Ascending aorta (tissue), 2 donors: ENCODE results near the gene IFITM10. TPM values are rescaled to one million over a fixed set of nuclear protein-coding genes. Genes with fewer than 3 reads are reported as not detected.

Experiments
- DNase-seq, 2 donors: peaks; one replicate each; pipeline ENCODE4 v3.0.0-alpha.2; 2019; ENCODE audit warnings: low spot score in 2 of 2
- H3K27ac ChIP-seq, 2 donors: fragments of 200-600 bp; sonication (generic); one replicate each; pipeline ENCODE4 v1.5.1; 2016 to 2017; ENCODE audit warnings: mild to moderate bottlenecking in 1 of 2
- H3K27me3 ChIP-seq: fragments of 200-600 bp; sonication (generic); one replicate; pipeline ENCODE4 v1.5.1; 2017
- H3K36me3 ChIP-seq, 2 donors: fragments of 200-600 bp; sonication (generic); one replicate each; pipeline ENCODE4 v1.5.1; 2016
- H3K4me1 ChIP-seq, 2 donors: fragments of 200-600 bp; sonication (generic); one replicate each; pipeline ENCODE4 v1.5.1; 2016 to 2017; ENCODE audit warnings: mild to moderate bottlenecking in 1 of 2
- H3K4me3 ChIP-seq, 2 donors: fragments of 200-600 bp; sonication (generic); one replicate each; pipeline ENCODE4 v1.5.1; 2016 to 2017; ENCODE audit warnings: mild to moderate bottlenecking in 1 of 2
- H3K9me3 ChIP-seq, 2 donors: fragments of 200-600 bp; sonication (generic); one replicate each; pipeline ENCODE4 v1.5.1; 2016
- intact Hi-C: fragments of 100-400 bp; cut with DNase I; formaldehyde crosslinking; loops from one replicate; pipeline ENCODE4 v1.15.1; 2023
- total RNA-seq: library from RNA; depleted of rRNA; stranded (reverse); fragments of >200 nt; gene quantifications from one replicate; pipeline ENCODE4 v1.1.0, GENCODE V29; 2016
- TF ChIP-seq, protein P1 (sequence below), 3 experiments: fragments of 200-600 bp in 2 of 3; fragments of 450-650 bp in 1 of 3; sonication (generic) in 2 of 3; IDR thresholded peaks; one replicate each; pipeline ENCODE4 v1.5.1; 2016 to 2019; ENCODE audit warnings: antibody characterized with exemption in 3 of 3, mild to moderate bottlenecking in 1 of 3, moderate library complexity in 1 of 3

Gene IFITM10
- total RNA-seq, 1 donor from 2014 or later = 2.9 TPM

DNA sequence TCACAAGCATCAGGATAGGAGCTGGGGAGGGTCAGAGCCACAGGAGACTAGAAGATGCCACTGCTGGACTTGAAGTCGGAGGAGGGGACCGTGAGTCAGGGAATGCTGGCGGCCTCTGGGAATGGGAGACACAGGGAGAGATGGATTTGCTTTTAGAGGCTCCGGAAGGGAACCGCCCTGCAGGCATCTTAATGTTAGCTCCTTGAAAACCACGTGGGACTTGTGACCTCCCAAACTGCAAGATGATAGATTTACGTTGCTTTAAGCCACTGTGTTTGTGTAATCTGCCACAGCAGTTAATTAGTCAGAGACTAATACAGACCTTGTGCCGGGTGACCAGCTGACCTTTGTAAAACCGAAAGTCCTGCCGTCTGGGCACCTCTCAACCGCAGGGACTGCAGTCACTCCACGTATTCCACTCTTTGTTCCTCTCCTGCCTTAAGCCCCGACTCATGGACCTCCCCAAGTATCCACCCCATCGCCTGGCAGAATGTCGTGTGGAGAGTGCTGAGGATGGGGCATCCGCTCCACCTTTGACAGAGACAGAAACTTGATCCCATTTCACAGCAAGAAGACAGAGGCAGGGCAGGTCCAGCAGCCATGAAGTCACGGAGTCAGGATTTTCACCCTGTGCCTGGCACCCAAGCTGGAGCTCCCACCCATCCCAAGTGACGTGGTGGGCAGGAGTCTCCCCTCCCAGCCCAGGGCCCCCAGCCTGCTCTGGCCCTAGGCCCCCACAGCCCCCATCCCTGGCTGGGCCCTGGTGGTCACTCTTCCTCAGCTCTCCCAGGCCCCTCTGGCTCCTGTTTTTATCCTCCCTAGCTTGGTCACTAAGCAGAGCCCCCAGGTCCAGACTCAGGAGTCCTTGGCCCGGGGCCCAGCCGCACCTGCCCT is 32.7 kb upstream of the IFITM10 start:
- H3K9me3 ChIP-seq = no peaks in the 10 kb centered on the region
- H3K4me1 ChIP-seq = no peaks in the 10 kb centered on the region
- no peaks in the 10 kb centered on the region for H3K36me3 ChIP-seq
- no peak for DNase-seq
- no peak overlapping the region for H3K4me3 ChIP-seq
- H3K27me3 ChIP-seq = no peaks in the 10 kb centered on the region
- TF ChIP-seq, protein P1, sequence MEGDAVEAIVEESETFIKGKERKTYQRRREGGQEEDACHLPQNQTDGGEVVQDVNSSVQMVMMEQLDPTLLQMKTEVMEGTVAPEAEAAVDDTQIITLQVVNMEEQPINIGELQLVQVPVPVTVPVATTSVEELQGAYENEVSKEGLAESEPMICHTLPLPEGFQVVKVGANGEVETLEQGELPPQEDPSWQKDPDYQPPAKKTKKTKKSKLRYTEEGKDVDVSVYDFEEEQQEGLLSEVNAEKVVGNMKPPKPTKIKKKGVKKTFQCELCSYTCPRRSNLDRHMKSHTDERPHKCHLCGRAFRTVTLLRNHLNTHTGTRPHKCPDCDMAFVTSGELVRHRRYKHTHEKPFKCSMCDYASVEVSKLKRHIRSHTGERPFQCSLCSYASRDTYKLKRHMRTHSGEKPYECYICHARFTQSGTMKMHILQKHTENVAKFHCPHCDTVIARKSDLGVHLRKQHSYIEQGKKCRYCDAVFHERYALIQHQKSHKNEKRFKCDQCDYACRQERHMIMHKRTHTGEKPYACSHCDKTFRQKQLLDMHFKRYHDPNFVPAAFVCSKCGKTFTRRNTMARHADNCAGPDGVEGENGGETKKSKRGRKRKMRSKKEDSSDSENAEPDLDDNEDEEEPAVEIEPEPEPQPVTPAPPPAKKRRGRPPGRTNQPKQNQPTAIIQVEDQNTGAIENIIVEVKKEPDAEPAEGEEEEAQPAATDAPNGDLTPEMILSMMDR (IDR thresholded peaks at IDR 0.05) = no peak
- no peak overlapping the region for H3K27ac ChIP-seq
- intact Hi-C loops = no loop called here

DNA sequence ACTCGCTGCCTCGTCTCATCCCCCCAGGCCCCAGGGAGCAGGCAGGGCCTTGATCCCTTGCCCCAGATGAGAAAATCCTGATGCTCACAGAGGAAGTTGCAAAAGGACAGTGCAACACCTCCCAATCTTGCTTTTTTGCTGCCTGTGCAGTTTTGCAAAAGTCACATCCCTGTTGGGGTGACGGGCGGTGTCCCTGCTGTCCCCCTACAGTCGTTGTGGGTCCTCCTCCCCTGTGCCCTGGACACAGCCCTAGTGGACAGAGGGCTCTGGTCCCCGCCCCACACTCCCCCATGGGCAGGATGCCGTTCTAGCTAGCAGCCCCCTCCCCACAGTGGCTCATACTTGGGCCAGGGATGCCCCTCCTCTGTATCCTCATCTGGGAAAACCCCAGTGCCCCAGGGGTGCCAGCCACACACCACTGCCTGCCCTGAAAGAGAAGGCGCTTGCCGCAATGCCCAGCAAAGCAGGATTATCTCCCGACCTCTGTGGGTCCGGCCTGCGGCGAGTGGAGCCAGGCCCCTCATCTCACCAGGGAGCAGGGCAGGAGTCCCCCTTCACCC is 31.7 kb upstream of the IFITM10 start:
- no peak overlapping the region for H3K4me3 ChIP-seq
- no peaks in the 10 kb centered on the region for H3K27me3 ChIP-seq
- H3K9me3 ChIP-seq = no peaks in the 10 kb centered on the region
- H3K4me1 ChIP-seq = no peaks in the 10 kb centered on the region
- intact Hi-C loops = no loop called here
- TF ChIP-seq, protein P1 (IDR thresholded peaks at IDR 0.05) = no peak
- no peaks in the 10 kb centered on the region for H3K36me3 ChIP-seq
- DNase-seq = peak in 1 of 2 donors; percentile 40
- H3K27ac ChIP-seq = no peak overlapping the region

DNA sequence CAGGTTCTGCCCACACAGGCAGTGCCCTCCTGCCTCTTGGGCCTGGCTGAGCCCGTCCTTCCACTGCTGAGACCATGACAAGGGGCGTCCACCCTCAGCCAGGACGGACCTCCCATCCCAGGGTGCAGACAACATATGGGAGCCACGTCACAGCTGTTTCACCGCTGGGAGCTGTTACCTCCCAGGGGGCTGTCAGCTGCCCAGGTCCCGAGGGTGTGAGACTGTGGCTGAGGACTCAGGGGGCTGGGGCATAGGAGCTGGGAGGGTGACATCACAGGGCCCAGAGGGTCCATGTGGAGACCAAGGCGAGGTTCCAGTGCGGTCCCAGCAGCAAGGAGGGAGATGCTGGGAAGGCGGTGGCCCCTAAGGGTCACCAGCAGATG is 31.2 kb upstream of the IFITM10 start:
- intact Hi-C loops = no loop called here
- no peaks in the 10 kb centered on the region for H3K27me3 ChIP-seq
- TF ChIP-seq, protein P1 (IDR thresholded peaks at IDR 0.05) = no peak

GRCh38 chr11:1780700-1781592 is 30.6 kb upstream of the IFITM10 start:
- H3K4me1 ChIP-seq = no peaks in the 10 kb centered on the region
- no peak overlapping the region for H3K4me3 ChIP-seq
- no peaks in the 10 kb centered on the region for H3K36me3 ChIP-seq
- no peaks in the 10 kb centered on the region for H3K9me3 ChIP-seq
- TF ChIP-seq, protein P1 (IDR thresholded peaks at IDR 0.05) = no peak
- intact Hi-C loops = no loop called here
- no peak for DNase-seq
- no peaks in the 10 kb centered on the region for H3K27me3 ChIP-seq
- no peak overlapping the region for H3K27ac ChIP-seq

More for the DNA sequence above, 31.2 kb upstream of the IFITM10 start:
- DNase-seq = peak in 1 of 2 donors; percentile 58
- H3K27ac ChIP-seq = no peak overlapping the region
- no peaks in the 10 kb centered on the region for H3K36me3 ChIP-seq
- H3K4me1 ChIP-seq = no peaks in the 10 kb centered on the region
- no peak overlapping the region for H3K4me3 ChIP-seq
- no peaks in the 10 kb centered on the region for H3K9me3 ChIP-seq

GRCh38 chr11:1779806-1780699 is 29.7 kb upstream of the IFITM10 start:
- no peaks in the 10 kb centered on the region for H3K36me3 ChIP-seq

More at GRCh38 chr11:1779806-1780699, 29.7 kb upstream of the IFITM10 start:
- Histone ChIP-seq H3K4me1 (no peaks in the 10 kb centered on the region), H3K4me3 (no peak overlapping the region), H3K27me3 (no peaks in the 10 kb centered on the region), H3K9me3 (no peaks in the 10 kb centered on the region), H3K27ac (no peak overlapping the region)
- TF ChIP-seq, protein P1 (IDR thresholded peaks at IDR 0.05) = no peak
- peak in 1 of 2 donors; percentile 59 for DNase-seq
- intact Hi-C loops = no loop called here
